ENCODE data around the gene PRRT4. TPM values are rescaled to one million over a fixed set of nuclear protein-coding genes. Genes with fewer than 3 reads are reported as not detected.
A peak's percentile ranks its signal among the peaks of the same experiment; 100 is the strongest.

Gene PRRT4
- total RNA-seq, 1 donor from 2014 or later, result 0.47 TPM

- H3K36me3 ChIP-seq, result peaks cover 69% of the 10 kb centered on the region
- H3K27ac ChIP-seq, result no peak overlapping the region
- H3K4me1 ChIP-seq, result peaks cover 12% of the 10 kb centered on the region
- no peaks in the 10 kb centered on the region for H3K9me3 ChIP-seq
- no peak for ATAC-seq
- no peaks in the 10 kb centered on the region for H3K27me3 ChIP-seq (ENCODE audit: low read depth)
- intact Hi-C loops (cut with DNase I), result no loop called here
- no peak overlapping the region for H3K4me3 ChIP-seq
- TF ChIP-seq CTCF (IDR thresholded peaks at IDR 0.05), result no peak
- no peak for DNase-seq
These were observed 38.5 kb upstream of the PRRT4 start for GRCh38 chr7:128399991-128400390.

GRCh38 chr7:128398841-128399135 is 37.3 kb upstream of the PRRT4 start:
- Histone ChIP-seq H3K4me3 (no peak overlapping the region), H3K27me3 (ENCODE audit: low read depth) (no peaks in the 10 kb centered on the region), H3K4me1 (no peaks in the 10 kb centered on the region), H3K9me3 (no peaks in the 10 kb centered on the region), H3K27ac (no peak overlapping the region), H3K36me3 (peaks cover 81% of the 10 kb centered on the region)
- no peak for DNase-seq
- no peak for TF ChIP-seq CTCF (IDR thresholded peaks at IDR 0.05)
- peak in 1 of 2 donors; percentile 16 for ATAC-seq
- intact Hi-C loops (cut with DNase I), result no loop called here

GRCh38 chr7:128398016-128398840 is 36.7 kb upstream of the PRRT4 start:
- Histone ChIP-seq H3K36me3 (peaks cover 87% of the 10 kb centered on the region), H3K27me3 (ENCODE audit: low read depth) (no peaks in the 10 kb centered on the region), H3K27ac (no peak overlapping the region), H3K9me3 (no peaks in the 10 kb centered on the region), H3K4me3 (no peak overlapping the region), H3K4me1 (no peaks in the 10 kb centered on the region)
- peak; percentile 92 for TF ChIP-seq CTCF (IDR thresholded peaks at IDR 0.05)
- ATAC-seq (peak; percentile 74 to 76), DNase-seq (no peak)
- intact Hi-C loops (cut with DNase I), result no loop called here

- no peaks in the 10 kb centered on the region for H3K9me3 ChIP-seq
- TF ChIP-seq CTCF (IDR thresholded peaks at IDR 0.05), result no peak
- intact Hi-C loops (cut with DNase I), result no loop called here
- ATAC-seq (no peak), DNase-seq (no peak)
- H3K27me3 ChIP-seq (ENCODE audit: low read depth), result no peaks in the 10 kb centered on the region
- no peak overlapping the region for H3K4me3 ChIP-seq
- no peak overlapping the region for H3K27ac ChIP-seq
- no peaks in the 10 kb centered on the region for H3K4me1 ChIP-seq
- peaks cover 97% of the 10 kb centered on the region for H3K36me3 ChIP-seq
These were observed 34.9 kb upstream of the PRRT4 start for GRCh38 chr7:128396357-128396756.

- H3K36me3 ChIP-seq, result peaks cover 93% of the 10 kb centered on the region
- no peaks in the 10 kb centered on the region for H3K27me3 ChIP-seq (ENCODE audit: low read depth)
- no peak for ATAC-seq
- no peak overlapping the region for H3K4me3 ChIP-seq
- TF ChIP-seq CTCF (IDR thresholded peaks at IDR 0.05), result no peak
- H3K27ac ChIP-seq, result no peak overlapping the region
- no peak for DNase-seq
- H3K4me1 ChIP-seq, result no peaks in the 10 kb centered on the region
- H3K9me3 ChIP-seq, result no peaks in the 10 kb centered on the region
- intact Hi-C loops (cut with DNase I), result no loop called here
These were observed 34.3 kb upstream of the PRRT4 start for GRCh38 chr7:128395748-128396147.

All from lower lobe of right lung (tissue), 2 donors.